ENCODE data around the gene ZNF280D.

Gene ZNF280D

GRCh38 chr15:56749982-56750381 lies 16.7 kb upstream of the ZNF280D start:
- DNase-seq, result no peak

GRCh38 chr15:56744701-56745683 lies 11.7 kb upstream of the ZNF280D start:
- DNase-seq, result no peak

GRCh38 chr15:56741541-56741940 lies 8.2 kb upstream of the ZNF280D start:
- no peak for DNase-seq

- DNase-seq, result no peak
Measured at GRCh38 chr15:56739964-56740640, 6.8 kb upstream of the ZNF280D start.

GRCh38 chr15:56739474-56739873 lies 6.2 kb upstream of the ZNF280D start:
- DNase-seq, result no peak

GRCh38 chr15:56737791-56738190 lies 4.5 kb upstream of the ZNF280D start:
- no peak for DNase-seq

- no peak for DNase-seq
Measured at GRCh38 chr15:56736881-56737707, 3.8 kb upstream of the ZNF280D start.

- no peak for DNase-seq
Measured at GRCh38 chr15:56736308-56736707, 3.0 kb upstream of the ZNF280D start.

- DNase-seq, result no peak
Measured at GRCh38 chr15:56735589-56735988, 2.3 kb upstream of the ZNF280D start.

GRCh38 chr15:56734013-56734635 lies 815 bp upstream of the ZNF280D start:
- DNase-seq, result no peak

- no peak for DNase-seq
Measured at GRCh38 chr15:56732886-56733135, 498 bp downstream of the ZNF280D start.

GRCh38 chr15:56732135-56732885 lies 999 bp downstream of the ZNF280D start:
- no peak for DNase-seq

- DNase-seq, result no peak
Measured at GRCh38 chr15:56731548-56731947, 1.8 kb downstream of the ZNF280D start.

- DNase-seq, result no peak
Measured at GRCh38 chr15:56729561-56729960, 3.7 kb downstream of the ZNF280D start.

- DNase-seq, result no peak
Measured at GRCh38 chr15:56725386-56725785, 7.9 kb downstream of the ZNF280D start.

- DNase-seq, result no peak
Measured at GRCh38 chr15:56724232-56724631, 9.1 kb downstream of the ZNF280D start.

- no peak for DNase-seq
Measured at GRCh38 chr15:56723787-56724186, 9.5 kb downstream of the ZNF280D start.

- no peak for DNase-seq
Measured at GRCh38 chr15:56719774-56720555, 13.3 kb downstream of the ZNF280D start.

- DNase-seq, result no peak
Measured at GRCh38 chr15:56719021-56719612, 14.2 kb downstream of the ZNF280D start.

GRCh38 chr15:56718560-56718959 lies 14.7 kb downstream of the ZNF280D start:
- no peak for DNase-seq

GRCh38 chr15:56716334-56716733 lies 17.0 kb downstream of the ZNF280D start:
- no peak for DNase-seq
